K562 (cell line): ENCODE results near the gene HOXA11. TPM values are rescaled to one million over a fixed set of nuclear protein-coding genes. Genes with fewer than 3 reads are reported as not detected.
A peak's percentile ranks its signal among the peaks of the same experiment; 100 is the strongest.

Experiments
- ATAC-seq: fragments of 200-7000 bp; cut with Tn5 transposase; 3 replicates; pipeline ENCODE4 v1.9.1; 2020; ENCODE audit warnings: moderate library complexity
- BruUV-seq: library from RNA; stranded (reverse); fragments of 400-500 nt; replicated peaks from 2 replicates; lab custom pipeline; 2021; lab: Mats Ljungman, UMichigan
- CTCF ChIA-PET: fragments of 300-600 bp; formaldehyde crosslinking; extraction: SDS; loops from one replicate; lab custom pipeline; 2021; ENCODE audit warnings: low intra/inter-chr PET ratio; lab: Yijun Ruan, JAX
- POLR2A ChIA-PET: fragments of 300-600, 350-650 bp; sonication (Branson Sonifier 250); formaldehyde crosslinking; extraction: SDS; loops from one replicate; lab custom pipeline; 2021; ENCODE audit warnings: antibody characterized with exemption, inconsistent platforms; lab: Yijun Ruan, JAX
- DNase-seq, 4 experiments: peaks; one replicate each; pipeline versions ENCODE4 v3.0.0 to v3.0.0-alpha.2; 2011 to 2018; ENCODE audit warnings: low spot score in 3 of 4, mixed read lengths in 3 of 4; ENCODE audit errors: extremely low read depth in 1 of 4
- FAIRE-seq: peaks from 2 replicates; lab custom pipeline; 2011; peaks lifted over from hg19 to GRCh38; lab: Jason Lieb, UNC
- H2AFZ ChIP-seq: 2 replicates; pipeline ENCODE4 v1.6.0; 2011; ENCODE audit warnings: low read depth, low read length, control low read depth, inconsistent platforms
- H3K27ac ChIP-seq: fragments of 200-600 bp; 3 replicates; pipeline ENCODE4 v1.8.0; 2011; ENCODE audit warnings: low read depth, mild to moderate bottlenecking, control low read depth, inconsistent platforms, low read length, moderate library complexity, mixed read lengths; ENCODE audit errors: extremely low read depth
- H3K27me3 ChIP-seq, 2 experiments: fragments of 300-600 bp in 1 of 2; 2 replicates in 1 of 2; 3 replicates in 1 of 2; pipeline versions ENCODE4 v1.6.0 to v1.8.0; 2011; ENCODE audit warnings: inconsistent platforms in 2 of 2, low read length in 2 of 2, mild to moderate bottlenecking in 1 of 2, mixed read lengths in 1 of 2, moderate library complexity in 1 of 2; ENCODE audit not compliant: control insufficient read depth in 2 of 2, insufficient read depth in 2 of 2
- H3K36me3 ChIP-seq: fragments of 300-600 bp; 3 replicates; pipeline ENCODE4 v1.8.0; 2011; ENCODE audit warnings: mild to moderate bottlenecking, low read length, inconsistent platforms; ENCODE audit not compliant: control insufficient read depth, insufficient read depth
- H3K4me1 ChIP-seq, 2 experiments: fragments of 200-600 bp in 1 of 2; replicated peaks in 1 of 2; 2 replicates in 1 of 2; 3 replicates in 1 of 2; pipeline versions ENCODE4 v1.5.1 to v1.8.0; 2011; ENCODE audit warnings: inconsistent platforms in 2 of 2, low read length in 2 of 2, mild to moderate bottlenecking in 1 of 2, mixed read lengths in 1 of 2, moderate library complexity in 1 of 2; ENCODE audit not compliant: control insufficient read depth in 2 of 2, insufficient read depth in 2 of 2
- H3K4me2 ChIP-seq: 2 replicates; pipeline ENCODE4 v1.6.1; 2011; ENCODE audit warnings: low read length, control low read depth, inconsistent platforms, mixed read lengths; ENCODE audit not compliant: insufficient read depth
- H3K4me3 ChIP-seq: fragments of 200-600 bp; sonication (generic), shearing (Covaris generic); 2 replicates; pipeline ENCODE4 v1.5.1; 2016; ENCODE audit warnings: control low read depth, inconsistent platforms
- H3K79me2 ChIP-seq: fragments of 200-600 bp; 3 replicates; pipeline ENCODE4 v1.8.0; 2011; ENCODE audit warnings: low read length, inconsistent platforms; ENCODE audit not compliant: control insufficient read depth, insufficient read depth
- H3K9ac ChIP-seq, 2 experiments: 2 replicates each; pipeline versions ENCODE4 v1.6.0 to v1.6.1; 2011; ENCODE audit warnings: low read depth in 2 of 2, low read length in 2 of 2, control low read depth in 1 of 2, inconsistent platforms in 1 of 2, mild to moderate bottlenecking in 1 of 2, mixed read lengths in 1 of 2; ENCODE audit not compliant: insufficient read depth in 1 of 2
- H3K9me1 ChIP-seq: one replicate; pipeline ENCODE4 v1.6.0; 2011; ENCODE audit warnings: inconsistent platforms, mild to moderate bottlenecking, low read length, moderate library complexity; ENCODE audit not compliant: control insufficient read depth, insufficient read depth
- H3K9me3 ChIP-seq: replicated peaks from 2 replicates; pipeline ENCODE4 v1.5.1; 2011; ENCODE audit warnings: low read depth, low read length, inconsistent platforms; ENCODE audit not compliant: control insufficient read depth, insufficient read depth
- H4K20me1 ChIP-seq: replicated peaks from 2 replicates; pipeline ENCODE4 v1.6.1; 2011; ENCODE audit warnings: low read length, inconsistent platforms, mixed read lengths; ENCODE audit not compliant: control insufficient read depth, insufficient read depth
- MAFK ChIP-seq: IDR thresholded peaks from 2 replicates; pipeline ENCODE4 v1.6.1; 2011; ENCODE audit warnings: low read length, improper control_type of control experiment
- MCM2 ChIP-seq: fragments of 450-650 bp; IDR thresholded peaks from 2 replicates; pipeline ENCODE4 v1.6.1; 2017; ENCODE audit warnings: low read depth, mild to moderate bottlenecking
- RAD51 ChIP-seq: fragments of 450-650 bp; IDR thresholded peaks from 2 replicates; pipeline ENCODE4 v1.7.1; 2016; ENCODE audit warnings: low read depth, mild to moderate bottlenecking, borderline replicate concordance
- SIX5 ChIP-seq, 2 experiments: IDR thresholded peaks; 2 replicates each; pipeline ENCODE4 v1.6.1; 2011; ENCODE audit warnings: low read length in 2 of 2, borderline replicate concordance in 1 of 2, low read depth in 1 of 2, mild to moderate bottlenecking in 1 of 2, moderate library complexity in 1 of 2; ENCODE audit not compliant: insufficient read depth in 1 of 2
- TRIM28 ChIP-seq: fragments of 450-650 bp; IDR thresholded peaks from 2 replicates; pipeline ENCODE4 v1.6.1; 2017
- WGBS: fragments of 100-300 bp; shearing (Covaris generic); methylation state at CpG from one replicate; pipeline ENCODE4 v1.1.6; 2016; ENCODE audit warnings: low coverage, mixed read lengths; ENCODE audit not compliant: insufficient coverage; ENCODE audit errors: missing lambda C conversion rate; 5-methylcytosine and 5-hydroxymethylcytosine counted together
- in situ Hi-C: fragments of 300-500 bp; cut with MboI; formaldehyde crosslinking; loops from 4 replicates; pipeline ENCODE4 v1.15.0; 2018; ENCODE audit warnings: inconsistent platforms, mixed read lengths
- intact Hi-C: fragments of 100-400 bp; cut with micrococcal nuclease; formaldehyde crosslinking; loops from 2 replicates; pipeline ENCODE4 v1.14.2; 2022
- polyA plus RNA-seq, 8 experiments: library from polyadenylated mRNA; depleted of rRNA in 4 of 8; stranded (reverse) in 5 of 8; unstranded in 3 of 8; fragments of >200 nt; fragmentation: Nextera tagmentation in 2 of 8; fragmentation: Illumina TruSeq in 1 of 8; extraction: Ambion mirVana in 2 of 8; extraction: Trizol in 1 of 8; gene quantifications; 2 replicates each; pipeline versions ENCODE4 v1.2.1 to v1.2.3, GENCODE V29; 2011 to 2014; ENCODE audit warnings: inconsistent platforms in 1 of 8, missing spikeins in 1 of 8
- total RNA-seq, 7 experiments: library from RNA; depleted of rRNA in 6 of 7; stranded (reverse); fragments of >200 nt in 6 of 7; fragmentation: Illumina TruSeq in 2 of 7; extraction: Trizol in 2 of 7; gene quantifications; 2 replicates each; pipeline versions ENCODE4 v1.2.1 to v1.2.3, GENCODE V29; 2011 to 2021; ENCODE audit warnings: low replicate concordance in 1 of 7
- TF ChIP-seq, protein P1 (sequence below): fragments of 450-650 bp; IDR thresholded peaks from 2 replicates; pipeline ENCODE4 v1.6.1; 2016; ENCODE audit warnings: borderline replicate concordance

Gene HOXA11
- total and polyA plus RNA-seq, 9 of the 15 experiments (the other 6 are each of a cell fraction or from before 2014, with no cell fraction given), result not detected

DNA sequence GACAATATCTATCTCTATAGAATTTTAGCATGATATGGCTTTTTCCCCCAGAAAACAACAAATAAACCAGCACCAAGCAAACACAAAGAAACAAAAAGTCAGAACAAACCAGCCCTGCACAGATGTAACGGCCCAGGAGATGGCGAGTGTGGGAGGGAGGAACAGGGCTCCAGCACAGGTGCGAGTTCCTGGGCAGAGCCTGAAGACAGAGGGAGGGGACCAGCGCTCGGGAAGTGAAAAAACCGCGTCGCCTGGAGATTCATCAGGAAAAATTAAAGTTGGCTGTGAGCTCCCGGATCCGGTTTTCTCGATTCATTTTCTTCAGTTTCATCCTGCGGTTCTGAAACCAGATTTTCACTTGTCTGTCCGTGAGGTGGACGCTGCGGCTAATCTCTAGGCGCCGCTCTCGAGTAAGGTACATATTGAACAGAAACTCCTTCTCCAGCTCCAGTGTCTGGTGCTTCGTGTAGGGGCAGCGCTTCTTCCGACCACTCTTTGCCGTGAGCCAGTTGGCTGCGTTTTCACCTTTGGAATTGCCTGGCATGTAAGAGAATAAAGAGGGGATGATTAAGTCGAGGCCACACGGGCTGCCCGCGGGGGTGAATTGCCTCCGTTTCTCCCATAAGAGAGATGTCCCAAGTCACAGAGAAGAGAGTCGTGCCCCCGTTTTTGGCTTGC, 13.3 kb downstream of the HOXA11 start:
- H4K20me1 ChIP-seq, result no peaks in the 10 kb centered on the region
- intact Hi-C loops, result no loop called here
- H3K4me2 ChIP-seq, result no peak overlapping the region
- no peak for TF ChIP-seq SIX5 (IDR thresholded peaks at IDR 0.05; ENCODE audit: borderline replicate concordance in 1 of 2, insufficient read depth in 1 of 2, low read depth in 1 of 2, low read length in 2 of 2)
- TF ChIP-seq, all 486 proteins: peak for 0
- in situ Hi-C loops, result loop anchor here (25.0 kb wide), 3 partner anchors 659 to 1284 kb away; no protein-coding TSS in a partner anchor
- peaks cover 0 to 3% of the 10 kb centered on the region in 2 experiments; a peak in 1 of 5 replicates for H3K4me1 ChIP-seq
- H3K79me2 ChIP-seq, result no peaks in the 10 kb centered on the region
- H3K9me3 ChIP-seq, result no peaks in the 10 kb centered on the region
- no TSS peak for BruUV-seq
- FAIRE-seq (no peak), ATAC-seq (peak; percentile 39; the same call in 1 of the 3 replicates), DNase-seq (no peak)
- 8% methylated on average over 30 of the region's 30 CpGs for WGBS
- no peak overlapping the region for H2AFZ ChIP-seq
- no peaks in the 10 kb centered on the region for H3K36me3 ChIP-seq
- peaks cover 30 to 73% of the 10 kb centered on the region in 2 experiments for H3K27me3 ChIP-seq
- ChIA-PET POLR2A (no interaction called here), CTCF (no interaction called here)
- H3K27ac ChIP-seq, result no peak overlapping the region
- no peaks in the 10 kb centered on the region for H3K9me1 ChIP-seq
- H3K4me3 ChIP-seq, result no peak overlapping the region
- no peak overlapping the region for H3K9ac ChIP-seq

DNA sequence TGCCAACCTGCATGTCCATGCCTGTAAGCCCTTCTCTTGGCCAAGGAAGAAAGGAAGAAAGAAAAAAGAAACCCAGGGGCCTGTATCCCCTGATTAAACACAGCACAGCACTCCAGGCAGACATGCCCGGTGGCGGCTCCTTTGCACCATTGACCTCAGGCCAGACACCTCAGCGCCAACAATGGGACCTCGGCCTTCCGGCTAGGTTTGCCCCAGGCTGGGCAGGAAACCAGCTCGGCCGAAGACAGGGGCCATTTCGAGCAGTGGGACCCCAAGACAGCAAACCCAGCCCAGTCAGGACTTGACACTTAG, 13.8 kb downstream of the HOXA11 start:
- 2% methylated on average over 8 of the region's 8 CpGs for WGBS
- H3K9me1 ChIP-seq, result no peaks in the 10 kb centered on the region
- no TSS peak for BruUV-seq
- peaks cover 33 to 73% of the 10 kb centered on the region in 2 experiments for H3K27me3 ChIP-seq
- H2AFZ ChIP-seq, result no peak overlapping the region
- no peak overlapping the region for H3K4me2 ChIP-seq
- DNase-seq, result no peak
- in situ Hi-C loops (loop anchor here (25.0 kb wide), 3 partner anchors 659 to 1284 kb away; no protein-coding TSS in a partner anchor), intact Hi-C loops (no loop called here)
- no peaks in the 10 kb centered on the region for H3K79me2 ChIP-seq
- no peaks in the 10 kb centered on the region for H4K20me1 ChIP-seq
- POLR2A ChIA-PET, result no interaction called here
- no peak overlapping the region for H3K27ac ChIP-seq
- ATAC-seq, result no peak
- H3K4me3 ChIP-seq, result no peak overlapping the region
- FAIRE-seq, result no peak
- no peak overlapping the region for H3K9ac ChIP-seq
- peaks cover 0 to 3% of the 10 kb centered on the region in 2 experiments; a peak in 1 of 5 replicates for H3K4me1 ChIP-seq
- no peaks in the 10 kb centered on the region for H3K36me3 ChIP-seq
- TF ChIP-seq RAD51 (no peak), MCM2 (no peak), MAFK (no peak), TRIM28 (no peak)
- TF ChIP-seq, protein P1, sequence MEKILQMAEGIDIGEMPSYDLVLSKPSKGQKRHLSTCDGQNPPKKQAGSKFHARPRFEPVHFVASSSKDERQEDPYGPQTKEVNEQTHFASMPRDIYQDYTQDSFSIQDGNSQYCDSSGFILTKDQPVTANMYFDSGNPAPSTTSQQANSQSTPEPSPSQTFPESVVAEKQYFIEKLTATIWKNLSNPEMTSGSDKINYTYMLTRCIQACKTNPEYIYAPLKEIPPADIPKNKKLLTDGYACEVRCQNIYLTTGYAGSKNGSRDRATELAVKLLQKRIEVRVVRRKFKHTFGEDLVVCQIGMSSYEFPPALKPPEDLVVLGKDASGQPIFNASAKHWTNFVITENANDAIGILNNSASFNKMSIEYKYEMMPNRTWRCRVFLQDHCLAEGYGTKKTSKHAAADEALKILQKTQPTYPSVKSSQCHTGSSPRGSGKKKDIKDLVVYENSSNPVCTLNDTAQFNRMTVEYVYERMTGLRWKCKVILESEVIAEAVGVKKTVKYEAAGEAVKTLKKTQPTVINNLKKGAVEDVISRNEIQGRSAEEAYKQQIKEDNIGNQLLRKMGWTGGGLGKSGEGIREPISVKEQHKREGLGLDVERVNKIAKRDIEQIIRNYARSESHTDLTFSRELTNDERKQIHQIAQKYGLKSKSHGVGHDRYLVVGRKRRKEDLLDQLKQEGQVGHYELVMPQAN, result no peak
- TF ChIP-seq, all 486 proteins: peak for 0
- CTCF ChIA-PET, result no interaction called here
- H3K9me3 ChIP-seq, result no peaks in the 10 kb centered on the region
